Measurements from ENCODE around the gene ACO2. TPM values are rescaled to one million over a fixed set of nuclear protein-coding genes. Genes with fewer than 3 reads are reported as not detected.

Gene ACO2
- total RNA-seq, 1 donor from 2014 or later = 66.5 TPM

- ATAC-seq = no peak
Measured at GRCh38 chr22:41573677-41574076, 104.8 kb downstream of the ACO2 start.

DNA sequence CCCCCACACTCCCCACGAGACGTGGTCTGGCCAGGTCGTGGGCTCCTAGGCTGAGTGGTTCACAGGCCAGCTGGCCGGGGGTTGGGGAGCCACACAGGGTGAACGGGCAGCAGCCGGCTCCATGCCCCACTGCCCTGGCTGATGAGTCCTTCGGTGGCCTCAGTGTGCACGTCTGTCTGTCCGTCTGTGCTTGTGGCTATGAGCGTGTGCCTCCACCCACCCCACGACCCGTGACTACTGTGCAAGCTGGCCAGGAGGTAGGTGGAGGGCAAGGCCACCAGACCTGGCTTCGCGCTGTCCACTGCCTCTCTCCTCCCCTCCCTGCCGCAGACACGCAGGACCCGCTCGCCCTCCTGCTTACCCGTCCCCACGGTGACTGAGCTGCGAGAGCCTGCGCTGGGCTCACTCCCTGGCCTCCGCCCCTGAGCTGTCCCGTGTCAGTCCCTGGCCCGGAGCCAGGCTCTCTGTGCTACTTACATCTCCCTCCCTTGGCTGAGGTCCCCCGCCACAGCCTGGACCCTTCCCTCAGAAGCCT, 106.0 kb downstream of the ACO2 start:
- ATAC-seq = no peak

- no peak for ATAC-seq
Measured at GRCh38 chr22:41575533-41575932, 106.6 kb downstream of the ACO2 start.

DNA sequence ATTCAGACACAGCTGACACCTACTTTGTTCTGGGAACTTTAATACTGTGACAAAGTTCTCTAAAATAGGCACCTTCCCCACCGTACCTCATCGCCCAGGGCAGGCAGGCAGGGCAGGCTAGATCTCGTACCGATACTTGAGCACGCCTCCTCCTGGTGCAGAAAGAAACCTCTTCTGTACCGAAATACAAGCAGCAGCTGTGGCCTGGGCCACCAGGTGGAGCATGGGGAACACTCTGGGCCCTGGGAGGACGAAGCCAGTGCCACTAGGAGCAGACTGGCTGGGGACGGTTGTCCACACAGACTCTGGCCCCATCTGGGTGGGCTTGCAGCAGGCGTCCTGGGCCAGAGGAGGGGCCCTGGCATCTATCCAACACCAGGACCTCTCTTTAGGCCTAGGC, 108.0 kb downstream of the ACO2 start:
- ATAC-seq = peak; percentile 54

DNA sequence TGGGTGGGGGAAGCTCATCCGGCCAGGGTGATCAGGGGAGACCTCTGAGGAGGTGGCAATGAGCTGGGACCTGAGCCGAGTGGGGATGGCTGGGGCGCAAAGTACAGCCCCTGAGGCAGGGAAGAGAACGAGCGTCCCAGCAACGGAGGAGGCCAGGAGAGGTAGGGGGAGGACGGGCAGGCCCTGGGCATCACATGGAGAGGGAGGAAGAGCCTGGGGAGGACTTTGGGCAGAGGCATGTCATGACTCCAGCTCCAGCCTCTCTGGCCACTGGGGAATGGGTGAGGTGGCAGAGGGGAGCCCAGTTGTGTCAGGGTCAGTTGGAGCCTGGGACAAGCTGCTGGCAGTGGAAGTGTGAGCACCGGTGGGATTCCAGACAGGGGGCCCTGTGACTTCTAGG, 109.2 kb downstream of the ACO2 start:
- ATAC-seq = no peak

Other genes with a start within 250 kb of the ACO2 start
- gene CHADL, start 228.2 kb upstream of the ACO2 start, total RNA-seq = 3.9 TPM
- 78.9 TPM for gene RANGAP1, start 182.9 kb upstream of the ACO2 start, total RNA-seq
- 21.1 TPM for gene ZC3H7B, start 167.6 kb upstream of the ACO2 start, total RNA-seq
- 12.5 TPM for gene TEF, start 87.2 kb upstream of the ACO2 start, total RNA-seq
- 19.6 TPM for gene TOB2, start 22.3 kb upstream of the ACO2 start, total RNA-seq
- 39.2 TPM for gene PHF5A, start 425 bp upstream of the ACO2 start, total RNA-seq
- gene POLR3H, start 75.4 kb downstream of the ACO2 start, total RNA-seq = 27.8 TPM
- 0.08 TPM for gene CSDC2, start 91.9 kb downstream of the ACO2 start, total RNA-seq
- gene PMM1, start 120.7 kb downstream of the ACO2 start, total RNA-seq = 30.0 TPM
- gene DESI1, start 151.9 kb downstream of the ACO2 start, total RNA-seq = 36.7 TPM
- 181 TPM for gene XRCC6, start 152.2 kb downstream of the ACO2 start, total RNA-seq
- 105 TPM for gene SNU13, start 219.8 kb downstream of the ACO2 start, total RNA-seq
- gene MEI1, start 230.4 kb downstream of the ACO2 start, total RNA-seq = 1.3 TPM

All from esophagus mucosa (tissue), 1 donor.